CD4-positive, alpha-beta T cell treated with Interleukin-15 for 1 hour (primary cell): ENCODE data around the gene MORC2.

Experiments
- DNase-seq: peaks from one replicate; pipeline ENCODE4 v3.0.0-alpha.2; 2020

Gene MORC2

DNA sequence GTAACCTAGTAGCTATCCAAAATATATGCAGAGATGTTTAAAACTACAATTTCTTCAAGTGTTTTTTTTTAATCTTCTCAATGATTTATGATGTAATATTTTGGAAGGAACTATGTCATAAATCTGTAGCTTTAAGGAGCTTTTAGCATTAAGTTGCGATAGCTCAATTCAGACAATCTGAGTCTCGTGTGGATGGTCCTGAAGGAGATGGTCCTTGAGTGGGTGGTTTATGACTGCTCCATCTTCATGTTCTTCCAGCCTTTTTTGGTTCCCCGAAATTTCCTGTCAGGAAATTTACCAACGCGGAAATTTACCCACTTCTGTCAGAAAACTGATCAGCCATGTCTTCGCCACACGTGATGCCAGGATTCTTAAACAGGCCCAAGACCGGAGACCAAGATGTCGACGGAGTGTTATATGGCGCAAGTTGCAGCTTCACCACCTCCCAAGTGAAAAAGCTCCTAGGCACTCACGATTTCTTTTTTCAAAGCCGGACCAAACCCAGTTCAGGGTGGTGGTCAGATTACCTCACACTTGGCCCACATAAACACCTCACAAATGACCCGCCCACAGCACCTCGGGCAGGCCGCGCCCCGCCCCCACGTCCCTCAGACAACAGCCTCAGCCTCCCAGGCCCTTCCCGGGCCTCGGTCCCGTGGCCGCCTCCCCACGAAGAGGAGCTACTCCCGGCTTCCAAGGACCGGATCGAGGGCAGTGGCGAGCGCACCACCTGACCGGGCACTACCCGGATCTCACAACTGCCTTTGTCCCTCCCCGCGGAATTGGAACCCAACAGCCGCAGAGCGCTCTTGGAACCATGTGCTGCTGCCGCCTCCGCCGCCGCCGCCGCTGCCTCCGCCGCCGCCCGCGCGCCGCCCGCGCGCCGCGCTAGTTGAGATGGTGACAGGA lies at the start of gene MORC2:
TSS of gene MORC2 (minus strand) at position 760 of the 909 bp plus-strand sequence. CDS start 885 bp downstream, outside the sequence.
- no peak for DNase-seq

GRCh38 chr22:31005535-31005934 lies 37.0 kb upstream of the MORC2 start:
- no peak for DNase-seq

DNA sequence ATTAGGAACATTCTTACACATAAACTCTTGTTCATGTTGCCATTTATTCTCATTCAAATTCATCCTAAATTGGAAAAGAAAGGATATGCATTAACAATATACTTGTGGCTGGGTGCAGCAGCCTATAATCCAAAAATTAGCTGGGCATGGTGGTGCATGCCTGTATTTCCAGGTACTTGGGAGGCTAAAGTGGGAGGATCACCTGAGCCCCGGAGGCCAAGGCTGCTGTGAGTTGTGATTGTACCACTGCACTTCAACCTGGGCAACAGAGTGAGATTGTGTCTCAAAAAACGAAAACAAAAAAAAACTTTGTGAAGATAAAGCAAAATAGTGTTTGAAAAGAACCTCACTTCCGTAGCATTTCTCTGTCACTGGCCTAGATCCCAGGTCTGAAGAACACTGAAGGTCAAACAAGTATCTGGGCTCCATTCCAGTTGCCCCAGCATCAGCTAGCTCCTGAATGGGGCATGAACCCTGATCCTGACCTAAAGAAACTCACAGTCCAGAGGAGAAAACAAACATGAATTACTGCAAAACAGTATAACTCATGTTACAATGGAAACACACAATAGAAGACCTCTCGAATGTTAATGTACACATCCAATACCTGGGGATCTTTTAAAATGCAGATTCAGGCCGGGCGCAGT lies 32.7 kb upstream of the MORC2 start:
- DNase-seq, result no peak

DNA sequence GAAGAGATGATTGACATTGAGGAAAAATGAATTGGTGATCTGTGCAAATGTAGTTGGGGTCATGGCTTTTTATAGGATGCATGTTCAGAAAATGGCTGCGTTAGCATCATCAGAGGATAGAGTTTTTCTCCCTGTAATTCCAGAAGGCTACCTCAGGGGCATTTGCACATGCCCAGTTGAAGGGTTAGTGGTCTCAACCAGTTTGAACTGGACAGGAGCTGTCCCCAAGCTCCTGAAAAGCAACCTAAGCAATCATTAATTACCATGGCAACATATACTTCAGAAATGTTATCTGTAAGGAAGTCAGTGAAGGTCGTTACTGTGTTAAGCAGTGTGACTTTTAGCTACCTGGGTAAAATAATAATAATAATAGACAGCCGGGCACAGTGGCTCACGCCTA lies 29.8 kb upstream of the MORC2 start:
- DNase-seq, result no peak

DNA sequence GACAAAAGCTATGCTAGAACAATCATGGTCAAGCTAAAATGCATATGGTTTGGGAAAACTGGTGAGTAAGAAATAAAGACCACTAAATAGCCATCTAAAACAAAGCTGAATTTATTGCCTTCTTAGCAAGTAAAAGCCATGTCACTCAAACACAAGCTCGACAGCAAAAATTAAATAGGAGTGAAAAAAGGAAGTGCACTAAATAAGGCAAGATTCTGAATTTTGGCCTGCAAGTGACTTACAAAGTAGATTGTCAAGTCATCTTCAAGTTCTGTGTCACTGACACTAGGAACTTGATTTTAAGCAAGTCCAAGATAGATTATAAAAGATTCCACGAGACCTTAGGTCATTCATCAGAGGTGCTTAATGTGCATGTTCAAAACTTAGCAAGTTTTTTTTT lies 27.9 kb upstream of the MORC2 start:
- DNase-seq, result no peak

DNA sequence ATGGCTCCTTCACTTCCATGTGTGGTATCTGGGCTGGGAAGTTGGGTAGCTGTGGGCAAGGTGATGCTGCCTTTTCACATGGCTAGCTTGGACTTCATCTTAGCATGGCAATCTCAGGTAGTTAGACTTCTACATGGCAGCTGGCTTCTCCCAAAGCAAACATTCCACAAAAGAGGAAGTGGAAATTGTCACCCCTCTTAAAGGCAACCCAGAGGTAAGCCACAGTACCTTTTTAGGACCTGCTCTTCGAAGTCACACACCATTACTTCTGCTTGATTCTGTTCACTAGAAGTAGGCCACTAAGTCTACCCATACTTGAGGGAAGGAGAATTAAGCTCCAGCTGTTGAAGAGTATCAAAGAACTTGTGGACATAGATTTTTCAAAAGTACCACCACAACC lies 26.4 kb upstream of the MORC2 start:
- DNase-seq, result no peak

DNA sequence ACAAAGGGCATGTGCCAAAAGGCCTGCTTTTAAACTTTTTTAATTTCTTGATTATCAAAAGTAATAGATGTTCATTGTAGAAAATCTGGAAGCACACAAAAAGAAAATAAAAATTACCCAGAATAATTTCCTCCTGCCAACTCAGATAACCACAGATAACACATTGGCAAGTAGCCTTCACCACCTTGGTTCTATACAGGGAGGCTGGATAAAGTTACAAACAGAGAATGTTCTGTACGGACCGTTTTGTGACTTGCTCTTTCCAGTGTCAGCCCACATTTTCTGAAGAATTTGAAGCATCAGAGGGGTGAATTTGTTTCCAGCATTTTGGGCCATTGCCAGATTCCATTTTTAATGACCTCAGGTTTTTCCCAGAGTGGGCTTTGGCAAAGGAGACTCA lies 24.0 kb upstream of the MORC2 start:
- no peak for DNase-seq

GRCh38 chr22:30990690-30991089 lies 22.1 kb upstream of the MORC2 start:
- no peak for DNase-seq

GRCh38 chr22:30989474-30989873 lies 20.9 kb upstream of the MORC2 start:
- no peak for DNase-seq

GRCh38 chr22:30985561-30986208 lies 17.1 kb upstream of the MORC2 start:
- DNase-seq, result no peak

DNA sequence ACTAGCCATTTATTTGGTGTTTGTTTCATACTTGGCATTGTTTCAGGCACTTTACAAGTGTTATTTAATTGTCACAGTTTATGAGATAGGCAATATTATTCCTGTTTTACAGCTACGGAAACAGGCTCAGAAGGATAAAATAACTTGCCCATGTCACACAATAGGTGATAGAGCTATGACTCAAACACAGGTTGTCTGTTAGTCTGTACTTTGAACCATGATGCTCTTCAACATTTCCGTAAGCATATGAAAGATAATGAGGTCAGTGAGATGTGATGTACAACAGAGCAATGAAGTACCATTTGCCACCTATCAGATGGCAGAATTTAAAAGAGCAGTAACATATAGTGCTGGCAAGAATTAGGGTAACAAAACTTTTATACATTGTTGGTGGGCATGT lies 15.7 kb upstream of the MORC2 start:
- DNase-seq, result no peak

- DNase-seq, result no peak
These were observed 13.9 kb upstream of the MORC2 start for GRCh38 chr22:30982512-30982911.

- DNase-seq, result no peak
These were observed 11.4 kb upstream of the MORC2 start for GRCh38 chr22:30979932-30980331.

GRCh38 chr22:30978304-30978962 lies 9.9 kb upstream of the MORC2 start:
- DNase-seq, result no peak

DNA sequence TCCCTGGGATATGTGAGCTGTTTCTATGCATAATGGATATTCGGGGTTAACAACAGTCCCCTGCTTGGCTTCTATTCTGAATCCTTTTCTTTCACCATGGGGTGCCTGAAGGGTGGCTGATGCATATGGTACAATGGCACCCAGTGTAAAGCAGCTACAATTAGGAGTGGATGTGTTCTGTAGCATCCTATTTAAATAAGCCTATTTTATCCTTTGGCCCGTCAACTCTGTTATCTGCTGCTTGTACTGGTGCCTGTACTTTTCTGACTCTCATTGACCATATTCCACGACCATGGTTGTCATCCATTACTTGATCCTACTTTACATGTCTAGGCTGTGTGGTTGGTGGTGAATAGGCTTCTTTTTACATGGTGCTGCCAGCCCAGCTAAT lies 1.8 kb upstream of the MORC2 start:
- no peak for DNase-seq

GRCh38 chr22:30969532-30970355 lies 1.2 kb upstream of the MORC2 start:
- DNase-seq, result peak; percentile 39

- peak; percentile 98 for DNase-seq
These were observed 454 bp upstream of the MORC2 start, which contains the start of gene TUG1 for GRCh38 chr22:30968924-30969531. Gene TUG1 (plus strand): TSS chr22:30969265.

DNA sequence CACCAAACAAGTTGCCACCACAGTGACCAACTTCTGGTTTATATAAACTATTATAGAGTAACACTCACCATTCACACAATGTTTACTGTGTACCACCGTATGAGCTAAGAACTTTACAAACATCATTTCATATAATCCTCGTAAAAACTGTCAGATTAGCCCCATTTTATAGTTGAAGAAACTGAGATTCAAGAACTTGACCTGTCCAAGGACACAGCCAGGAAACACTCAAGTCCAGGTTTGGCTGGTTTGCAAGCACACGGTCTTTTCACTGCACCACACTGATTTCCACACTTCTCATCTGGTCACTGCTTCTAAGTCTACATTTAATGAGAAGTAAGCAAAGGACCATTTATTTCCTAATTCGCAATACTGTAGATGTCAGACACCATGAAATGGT lies 3.7 kb downstream of the MORC2 start:
- DNase-seq, result no peak

GRCh38 chr22:30955153-30955552 lies 13.4 kb downstream of the MORC2 start:
- no peak for DNase-seq

DNA sequence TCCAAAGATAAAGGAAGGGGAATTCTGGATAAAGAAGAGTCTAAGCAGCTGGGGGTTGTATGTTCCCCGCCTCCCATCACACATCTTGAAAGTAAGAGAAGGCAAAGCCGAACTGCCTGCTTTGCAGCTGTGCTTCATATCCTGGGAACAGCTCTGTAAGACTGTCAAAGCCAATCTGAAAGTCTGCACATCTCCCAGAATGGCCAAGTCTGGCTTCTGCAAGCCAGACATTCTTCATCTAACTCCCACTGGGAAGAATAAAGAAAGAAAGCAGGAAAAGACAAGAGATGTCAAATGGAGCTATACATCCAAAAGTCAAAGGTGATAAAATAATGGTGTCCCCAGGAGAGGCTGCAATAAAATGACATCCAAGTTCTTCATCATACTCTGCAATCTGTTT lies 15.4 kb downstream of the MORC2 start:
- no peak for DNase-seq

DNA sequence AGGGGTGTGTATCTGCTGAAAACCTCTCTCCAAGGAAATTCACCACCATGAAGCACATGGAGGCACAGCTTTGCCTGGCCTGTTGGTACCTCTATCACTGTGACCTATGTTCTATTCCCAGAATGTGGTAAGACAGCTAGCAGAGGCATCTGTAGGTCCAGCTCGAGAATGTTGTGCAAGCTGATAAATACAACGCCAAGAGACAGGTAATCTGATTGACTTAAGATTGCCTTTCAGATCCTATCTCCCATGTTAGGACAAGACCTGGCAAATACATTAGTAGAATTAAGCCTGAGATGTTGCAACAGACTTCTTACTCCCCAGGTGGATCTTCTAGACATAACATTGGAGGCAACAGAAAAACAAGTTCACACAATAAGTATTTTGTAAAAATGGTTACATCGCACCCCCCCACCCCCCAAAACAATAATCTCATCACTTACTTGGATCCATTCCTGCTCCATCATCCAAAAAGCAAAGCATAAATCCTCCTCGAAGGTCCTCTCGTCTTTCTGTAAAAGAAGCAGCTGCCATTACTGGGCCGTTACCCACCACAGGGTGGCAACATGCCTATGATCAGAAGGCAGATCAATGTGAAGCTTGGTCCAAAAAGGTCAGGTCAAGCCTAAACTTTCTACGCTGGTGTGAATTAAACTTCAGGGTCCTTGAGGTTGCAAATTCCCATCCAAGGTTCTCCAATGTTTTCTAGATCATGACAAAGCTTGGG lies 18.5 kb downstream of the MORC2 start:
- no peak for DNase-seq
